ENCODE data around the gene GID8. TPM values are rescaled to one million over a fixed set of nuclear protein-coding genes. Genes with fewer than 3 reads are reported as not detected.

GID8 gene
- total and polyA plus RNA-seq, 2 of the 13 experiments (the other 11 are each of a cell fraction or from before 2014, with no cell fraction given), result 39.6 to 59.8 TPM

GRCh38 chr20:62898970-62899632 lies 38.8 kb upstream of the GID8 start:
- no peaks in the 10 kb centered on the region for H3K9me3 ChIP-seq (ENCODE audit: low read length)
- ChIA-PET CTCF (ENCODE audit: low intra/inter-chr PET ratio, low total read pairs) (interaction anchor here (2.2 to 3.1 kb wide), 3 partner anchors 22 to 110 kb away, joined by 6 to 30 read pairs (median 17); no protein-coding TSS in a partner anchor), POLR2A (interaction anchor here (0.8 to 3.5 kb wide), 4 partner anchors 24 to 55 kb away, joined by 3 to 18 read pairs (median 3); partner anchors contain the start of gene SLC17A9)
- no peak overlapping the region for H3K27ac ChIP-seq (ENCODE audit: extremely low read length, insufficient read depth, low read length)
- WGBS (ENCODE audit: low lambda C conversion rate), result 74% methylated on average over 16 of the region's 16 CpGs
- no TSS peak for BruUV-seq (replicated peaks)
- in situ Hi-C loops (cut with HindIII; ENCODE audit: extremely low pct_ligation_motif_present, low pct_unique_long_range_greater_than_20kb), result no loop called here
- peak overlapping the region in 1 of 3 experiments; percentile 44; a peak in 1 of 6 replicates for H3K4me3 ChIP-seq (replicated peaks in 1 of 3; ENCODE audit: insufficient read depth in 1 of 3, low read depth in 2 of 3, low read length in 3 of 3)
- peaks cover 16 to 51% of the 10 kb centered on the region in 2 experiments for H3K36me3 ChIP-seq (replicated peaks in 1 of 2; ENCODE audit: control insufficient read depth in 1 of 2, insufficient read depth in 2 of 2, low read length in 2 of 2)
- no peaks in the 10 kb centered on the region for H3K27me3 ChIP-seq (ENCODE audit: control insufficient read depth in 1 of 2, insufficient read depth in 2 of 2, low read length in 2 of 2)
- peaks cover 32% of the 10 kb centered on the region for H3K4me1 ChIP-seq (ENCODE audit: insufficient read depth, low read length)
- no peak overlapping the region for H2AFZ ChIP-seq (ENCODE audit: low read length)
- peaks cover 11% of the 10 kb centered on the region for H4K20me1 ChIP-seq (ENCODE audit: insufficient read depth, low read length)
- H3K79me2 ChIP-seq (ENCODE audit: insufficient read depth, low read length), result no peaks in the 10 kb centered on the region
- intact Hi-C loops (cut with micrococcal nuclease; ENCODE audit: unreplicated experiment), result no loop called here
- no peak overlapping the region for H3K9ac ChIP-seq (ENCODE audit: insufficient read depth, low read depth, low read length)
- peak overlapping the region; percentile 50 for H3K4me2 ChIP-seq (ENCODE audit: low read depth, low read length)
- ATAC-seq (no peak), FAIRE-seq (no peak), DNase-seq (ENCODE audit: low spot score) (no peak)
- peak; percentile 76 for TF ChIP-seq AGO2 (optimal IDR thresholded peaks at IDR 0.05; ENCODE audit: low read depth, low read length)
- TF ChIP-seq ZNF772 (CRISPR knock-in tag; IDR thresholded peaks at IDR 0.05), result 0 out of 2 replicates have a peak, but pooled peaks have one; percentile 5
- TF ChIP-seq GTF3A (CRISPR knock-in tag; conservative IDR thresholded peaks at IDR 0.05), result peak; percentile 73; the same call in 1 of the 2 replicates
- peak; percentile 73; the same call in 1 of the 2 replicates for TF ChIP-seq MBD4 (IDR thresholded peaks at IDR 0.05; ENCODE audit: borderline replicate concordance, low read length)
- peak; percentile 84 for TF ChIP-seq RBM22 (optimal IDR thresholded peaks at IDR 0.05; ENCODE audit: low read length)
- no peak for TF ChIP-seq TEAD2 (CRISPR knock-in tag; IDR thresholded peaks at IDR 0.05)
- TF ChIP-seq CCDC6 (CRISPR knock-in tag; IDR thresholded peaks at IDR 0.05), result peak; percentile 8; the same call in 1 of the 2 replicates
- TF ChIP-seq JUN (CRISPR knock-in tag; IDR thresholded peaks at IDR 0.05), result 0 out of 2 replicates have a peak, but pooled peaks have one; percentile 9
- TF ChIP-seq MYPOP (CRISPR knock-in tag; IDR thresholded peaks at IDR 0.05), result no peak
- peak in 1 of 2 experiments; percentile 13; a peak in 2 of 4 replicates for TF ChIP-seq POLR2A (IDR thresholded peaks at IDR 0.05; ENCODE audit: insufficient read depth in 1 of 2, low read depth in 2 of 2, low read length in 2 of 2)
- peak; percentile 9; the same call in 1 of the 2 replicates for TF ChIP-seq NFIC (IDR thresholded peaks at IDR 0.05; ENCODE audit: low read length)
- TF ChIP-seq NFATC3 (CRISPR knock-in tag; IDR thresholded peaks at IDR 0.05), result 0 out of 2 replicates have a peak, but pooled peaks have one; percentile 48
- 0 out of 3 replicates have a peak, but pooled peaks have one; percentile 6 for TF ChIP-seq MXI1 (IDR thresholded peaks at IDR 0.05; ENCODE audit: borderline replicate concordance, low read depth, low read length)
- no peak for TF ChIP-seq HNF4A (CRISPR knock-in tag; IDR thresholded peaks at IDR 0.05)
- 0 out of 2 replicates have a peak, but pooled peaks have one; percentile 28 for TF ChIP-seq PAF1 (CRISPR knock-in tag; IDR thresholded peaks at IDR 0.05)
- TF ChIP-seq ZNF879 (CRISPR knock-in tag; IDR thresholded peaks at IDR 0.05), result 0 out of 2 replicates have a peak, but pooled peaks have one; percentile 53
- no peak for TF ChIP-seq CENPX (CRISPR knock-in tag; IDR thresholded peaks at IDR 0.05)
- TF ChIP-seq AHDC1 (CRISPR knock-in tag; IDR thresholded peaks at IDR 0.05; ENCODE audit: borderline replicate concordance), result no peak
- TF ChIP-seq ARNTL (CRISPR knock-in tag; IDR thresholded peaks at IDR 0.05), result 0 out of 2 replicates have a peak, but pooled peaks have one; percentile 17
